K562 (cell line): ENCODE data around the gene ANKZF1. TPM values are rescaled to one million over a fixed set of nuclear protein-coding genes. Genes with fewer than 3 reads are reported as not detected.

Experiments used
- ARID1B ChIP-seq: fragments of 450-650 bp; IDR thresholded peaks from 2 replicates; pipeline ENCODE4 v1.6.1; 2016; ENCODE audit warnings: antibody characterized with exemption, mild to moderate bottlenecking, inconsistent platforms
- CBX2 ChIP-seq: fragments of 200-600 bp; sonication (generic); IDR thresholded peaks from one replicate; pipeline ENCODE4 v1.6.1; 2012; ENCODE audit warnings: mild to moderate bottlenecking, low read length, inconsistent platforms; ENCODE audit not compliant: insufficient read depth, poor library complexity, severe bottlenecking
- CLOCK ChIP-seq: fragments of 250-450 bp; sonication (Bioruptor Pico); IDR thresholded peaks from 2 replicates; pipeline ENCODE4 v1.4.0; 2020; ENCODE audit warnings: mild to moderate bottlenecking, moderate library complexity, borderline replicate concordance
- CSDE1 ChIP-seq, 2 experiments: fragments of 450-650 bp; IDR thresholded peaks; 2 replicates each; pipeline ENCODE4 v1.6.1; 2016; ENCODE audit warnings: mild to moderate bottlenecking in 1 of 2
- GATAD2A ChIP-seq: fragments of 450-650 bp; IDR thresholded peaks from 2 replicates; pipeline ENCODE4 v1.6.1; 2017
- KAT7 ChIP-seq: sonication (generic); formaldehyde crosslinking; IDR thresholded peaks from 2 replicates; pipeline ENCODE4 v1.8.0; 2022; ENCODE audit warnings: missing genetic modification reagents, mild to moderate bottlenecking, borderline replicate concordance
- NCOA2 ChIP-seq, 2 experiments: fragments of 450-650 bp; IDR thresholded peaks; 2 replicates each; pipeline ENCODE4 v1.6.1; 2018; ENCODE audit warnings: mild to moderate bottlenecking in 2 of 2, moderate library complexity in 1 of 2; ENCODE audit not compliant: partially characterized antibody in 2 of 2
- NELFE ChIP-seq: IDR thresholded peaks from 2 replicates; pipeline ENCODE4 v1.6.1; 2011; ENCODE audit warnings: mild to moderate bottlenecking; ENCODE audit not compliant: insufficient read depth, insufficient read length
- NR2F6 ChIP-seq: fragments of 450-650 bp; formaldehyde crosslinking; IDR thresholded peaks from 2 replicates; pipeline ENCODE4 v1.4.0; 2020; ENCODE audit warnings: mild to moderate bottlenecking
- PRDM10 ChIP-seq: fragments of 450-650 bp; IDR thresholded peaks from 2 replicates; pipeline ENCODE4 v1.6.1; 2018; ENCODE audit not compliant: partially characterized antibody
- SAP30 ChIP-seq: fragments of 200-600 bp; sonication (generic); IDR thresholded peaks from 2 replicates; pipeline ENCODE4 v1.6.1; 2012; ENCODE audit warnings: borderline replicate concordance, low read depth, mild to moderate bottlenecking, moderate library complexity, low read length, control low read depth, inconsistent platforms; ENCODE audit not compliant: insufficient read depth, poor library complexity, severe bottlenecking
- THAP7 ChIP-seq: fragments of 250-450 bp; sonication (Bioruptor Pico); IDR thresholded peaks from 2 replicates; pipeline ENCODE4 v1.5.0; 2021
- YBX1 ChIP-seq: fragments of 450-650 bp; IDR thresholded peaks from 2 replicates; pipeline ENCODE4 v1.7.1; 2016; ENCODE audit warnings: mild to moderate bottlenecking
- ZNF174 ChIP-seq: fragments of 250-450 bp; sonication (Bioruptor Pico); IDR thresholded peaks from 2 replicates; pipeline ENCODE4 v1.4.0; 2020; ENCODE audit warnings: mild to moderate bottlenecking
- ZNF212 ChIP-seq: fragments of 450-650 bp; formaldehyde crosslinking; IDR thresholded peaks from 2 replicates; pipeline ENCODE4 v1.4.0; 2020; ENCODE audit warnings: mild to moderate bottlenecking
- ZNF398 ChIP-seq: fragments of 250-450 bp; sonication (Bioruptor Pico); IDR thresholded peaks from 2 replicates; pipeline ENCODE4 v1.8.0; 2021; ENCODE audit warnings: moderate library complexity, mild to moderate bottlenecking, inconsistent platforms
- ZNF583 ChIP-seq: fragments of 250-450 bp; sonication (Bioruptor Pico); IDR thresholded peaks from 2 replicates; pipeline ENCODE4 v1.4.0; 2020
- polyA plus RNA-seq, 8 experiments: library from polyadenylated mRNA; depleted of rRNA in 4 of 8; stranded (reverse) in 5 of 8; unstranded in 3 of 8; fragments of >200 nt; fragmentation: Nextera tagmentation in 2 of 8; fragmentation: Illumina TruSeq in 1 of 8; extraction: Ambion mirVana in 2 of 8; extraction: Trizol in 1 of 8; gene quantifications; 2 replicates each; pipeline versions ENCODE4 v1.2.1 to v1.2.3, GENCODE V29; 2011 to 2014; ENCODE audit warnings: inconsistent platforms in 1 of 8, missing spikeins in 1 of 8
- total RNA-seq, 7 experiments: library from RNA; depleted of rRNA in 6 of 7; stranded (reverse); fragments of >200 nt in 6 of 7; fragmentation: Illumina TruSeq in 2 of 7; extraction: Trizol in 2 of 7; gene quantifications; 2 replicates each; pipeline versions ENCODE4 v1.2.1 to v1.2.3, GENCODE V29; 2011 to 2021; ENCODE audit warnings: low replicate concordance in 1 of 7

Gene ANKZF1
- total and polyA plus RNA-seq, 9 of the 15 experiments (the other 6 are each of a cell fraction or from before 2014, with no cell fraction given): 3.1 to 60.6 (median 31.0) TPM

GRCh38 chr2:219218732-219219701, 10.6 kb upstream of the ANKZF1 start, which contains the start of gene ABCB6 (continued):
- TF ChIP-seq ZNF398 (CRISPR knock-in tag): no peak
- TF ChIP-seq PRDM10: no peak
- TF ChIP-seq ARID1B: no peak
- no peak for TF ChIP-seq NELFE
- TF ChIP-seq CBX2: no peak
- TF ChIP-seq THAP7 (CRISPR knock-in tag): peak; percentile 84
- no peak for TF ChIP-seq NR2F6 (CRISPR knock-in tag)
- no peak for TF ChIP-seq ZNF212 (CRISPR knock-in tag)
- no peak for TF ChIP-seq NCOA2 (IDR thresholded peaks at IDR 0.05; ENCODE audit: partially characterized antibody in 2 of 2)
- TF ChIP-seq YBX1: no peak
- TF ChIP-seq KAT7 (CRISPR knock-in tag): peak; percentile 47; the same call in 1 of the 2 replicates
- no peak for TF ChIP-seq ZNF583 (CRISPR knock-in tag)
- TF ChIP-seq SAP30: peak; percentile 53
- TF ChIP-seq CSDE1 (IDR thresholded peaks at IDR 0.05): no peak
- no peak for TF ChIP-seq ZNF174 (CRISPR knock-in tag)
- no peak for TF ChIP-seq CLOCK (CRISPR knock-in tag)
- TF ChIP-seq GATAD2A: no peak; the same call in 1 of the 2 replicates
